Left kidney (tissue), 2 donors: ENCODE measurements around the gene RGS12. TPM values are rescaled to one million over a fixed set of nuclear protein-coding genes. Genes with fewer than 3 reads are reported as not detected.

ENCODE experiments used
- DNase-seq: peaks from one replicate; pipeline ENCODE4 v3.0.0-alpha.2; 2013
- polyA plus RNA-seq: library from polyadenylated mRNA; unstranded; fragments of 120-200 nt; gene quantifications from one replicate; pipeline ENCODE4 v1.2.1, GENCODE V29; 2013; ENCODE audit not compliant: insufficient read length

RGS12 gene
- polyA plus RNA-seq, 1 donor = 53.4 TPM

GRCh38 chr4:3311489-3312171, 18.8 kb downstream of the RGS12 start:
- no peak for DNase-seq

- DNase-seq = no peak
Observed at GRCh38 chr4:3312362-3312761, 19.5 kb downstream of the RGS12 start.

GRCh38 chr4:3313139-3313538, 20.3 kb downstream of the RGS12 start:
- DNase-seq = no peak

GRCh38 chr4:3313556-3314228, 20.9 kb downstream of the RGS12 start:
- no peak for DNase-seq

GRCh38 chr4:3314706-3315260, 22.0 kb downstream of the RGS12 start:
- no peak for DNase-seq

DNA sequence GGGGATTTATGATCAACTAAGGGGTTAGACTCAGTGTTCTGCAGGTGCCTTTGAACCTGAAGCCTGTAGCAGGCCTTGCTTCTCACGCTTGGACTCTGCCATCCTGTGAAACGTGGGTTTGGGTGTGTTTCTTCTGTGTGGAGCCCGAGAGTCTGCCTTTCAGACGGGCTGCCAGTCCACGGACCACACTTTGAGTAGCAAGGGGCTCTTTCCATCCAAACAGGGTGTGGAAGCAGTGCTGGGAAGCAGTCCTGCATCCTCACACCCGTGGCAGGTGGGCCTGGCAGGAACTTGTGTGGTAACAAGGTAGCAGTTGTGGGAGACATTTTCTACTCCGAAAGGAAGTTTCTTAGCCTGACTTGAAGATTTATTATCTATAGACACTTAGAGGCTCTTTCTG, 22.7 kb downstream of the RGS12 start:
- DNase-seq = no peak

DNA sequence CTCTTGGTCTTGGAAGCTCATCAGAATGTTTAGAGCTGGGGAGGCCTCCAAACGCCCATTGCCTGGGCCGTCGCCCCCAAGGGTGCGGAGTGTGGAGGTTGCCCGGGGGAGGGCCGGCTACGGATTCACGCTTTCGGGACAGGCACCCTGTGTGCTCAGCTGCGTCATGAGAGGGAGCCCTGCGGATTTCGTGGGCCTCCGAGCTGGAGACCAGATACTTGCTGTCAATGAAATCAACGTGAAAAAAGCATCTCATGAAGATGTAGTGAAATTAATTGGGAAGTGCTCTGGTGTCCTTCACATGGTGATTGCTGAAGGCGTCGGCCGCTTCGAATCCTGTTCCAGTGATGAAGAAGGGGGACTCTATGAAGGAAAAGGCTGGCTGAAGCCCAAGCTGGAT, 23.3 kb downstream of the RGS12 start:
- DNase-seq = no peak

GRCh38 chr4:3317011-3317655, 24.3 kb downstream of the RGS12 start:
- no peak for DNase-seq

DNA sequence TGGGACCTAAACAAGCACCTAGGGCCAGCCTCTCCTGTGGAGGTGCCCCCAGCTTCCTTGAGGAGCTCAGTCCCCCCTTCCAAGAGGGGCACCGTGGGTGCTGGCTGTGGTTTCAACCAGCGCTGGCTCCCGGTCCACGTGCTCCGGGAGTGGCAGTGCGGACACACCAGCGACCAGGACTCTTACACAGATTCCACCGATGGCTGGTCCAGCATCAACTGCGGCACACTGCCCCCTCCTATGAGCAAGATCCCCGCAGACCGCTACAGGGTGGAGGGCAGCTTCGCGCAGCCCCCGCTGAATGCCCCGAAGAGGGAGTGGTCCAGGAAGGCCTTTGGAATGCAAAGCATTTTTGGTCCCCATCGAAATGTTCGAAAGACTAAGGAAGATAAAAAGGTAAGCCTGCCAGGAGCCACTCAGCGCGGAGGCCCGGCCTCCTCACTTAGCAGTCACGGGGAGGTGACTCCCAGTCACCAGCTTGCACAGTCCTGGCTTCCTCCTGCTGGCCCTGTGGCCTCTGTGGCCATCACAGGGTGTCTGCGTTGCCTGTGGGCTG, 24.9 kb downstream of the RGS12 start:
- no peak for DNase-seq

GRCh38 chr4:3318561-3319021, 25.8 kb downstream of the RGS12 start:
- DNase-seq = no peak

DNA sequence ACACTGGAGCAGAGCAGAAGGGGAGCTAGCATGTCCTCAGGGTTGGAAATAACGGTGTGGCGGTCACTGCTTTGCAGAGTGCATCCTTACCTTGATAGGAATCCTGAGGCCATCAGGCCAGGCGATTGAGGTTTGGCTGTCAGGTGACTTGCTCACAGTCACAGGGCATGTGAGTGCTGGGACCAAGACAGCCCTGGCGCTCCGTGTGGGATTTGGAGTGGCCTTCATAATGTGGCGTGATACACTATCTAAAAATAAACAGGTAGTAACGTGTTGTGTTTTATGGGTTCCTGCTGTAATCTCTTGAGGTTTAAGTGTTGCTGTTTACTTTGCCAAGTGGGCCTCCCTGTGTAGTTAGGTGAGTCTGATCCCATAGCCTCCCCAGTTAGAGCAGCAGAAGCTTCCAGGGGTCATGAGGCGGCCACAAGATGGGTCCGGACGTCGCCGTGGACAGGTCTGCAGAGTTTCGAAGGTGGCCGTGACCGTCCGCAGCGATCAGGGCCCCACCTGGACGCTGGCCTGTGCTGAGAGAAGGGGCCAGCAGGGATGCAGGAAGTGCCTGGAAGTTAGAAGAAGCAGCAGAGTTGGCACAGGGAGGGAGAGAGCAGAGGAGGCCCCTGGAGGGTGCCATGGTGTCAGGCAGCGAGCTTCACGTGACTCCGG, 27.7 kb downstream of the RGS12 start:
- DNase-seq = no peak

DNA sequence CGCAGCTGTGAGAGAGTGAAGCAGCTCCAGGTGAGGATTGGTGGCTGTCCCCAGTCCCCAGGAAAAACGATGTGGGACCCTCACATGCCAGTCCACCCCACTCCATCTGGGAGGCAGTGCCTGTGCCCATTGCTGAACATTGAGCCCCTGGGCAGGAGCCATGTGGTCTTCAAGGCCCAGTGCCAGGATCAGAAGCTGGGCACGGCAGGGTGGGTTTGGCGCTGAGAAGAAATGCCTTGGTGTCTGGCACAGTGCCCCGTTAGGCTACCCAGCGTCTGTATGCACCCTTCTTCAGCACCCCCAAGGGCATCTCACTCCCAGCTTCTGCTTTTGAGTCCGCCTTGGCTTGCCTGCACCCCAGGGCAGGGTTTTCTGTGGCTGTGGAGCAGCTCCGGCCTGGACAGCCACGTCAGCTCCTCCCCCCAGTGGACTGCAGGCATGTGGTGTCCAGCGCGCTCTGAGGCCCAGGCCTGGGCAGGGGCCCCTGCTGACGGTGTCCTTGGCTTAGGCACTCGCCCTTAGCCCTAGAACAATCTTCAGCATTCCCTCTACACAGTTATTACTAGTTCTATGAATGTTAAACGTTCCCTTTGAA, 28.6 kb downstream of the RGS12 start:
- DNase-seq = no peak

DNA sequence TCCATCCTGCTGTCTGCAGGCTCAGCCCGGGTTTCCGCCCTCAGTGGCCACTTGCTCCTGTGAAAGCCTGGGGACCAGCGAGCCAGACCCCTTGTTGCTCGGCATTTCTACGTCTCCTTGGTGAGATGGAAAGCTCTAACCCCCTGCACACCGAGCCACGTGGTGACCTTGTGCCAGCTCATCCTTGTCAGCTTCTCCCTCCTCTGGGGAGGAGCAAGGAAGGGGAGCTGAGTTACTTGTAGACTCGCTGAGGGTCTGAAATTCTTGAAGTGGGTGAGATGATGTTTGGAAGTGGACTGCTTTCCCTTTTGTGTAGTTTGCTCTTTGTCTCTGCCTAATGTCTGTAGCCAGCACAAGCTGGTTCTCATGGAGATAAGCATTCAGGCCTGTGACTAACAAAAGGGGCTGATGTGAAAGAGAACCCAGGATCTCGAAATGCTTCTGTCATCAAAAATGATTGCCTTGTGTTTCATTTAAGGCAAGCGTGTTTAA, 29.3 kb downstream of the RGS12 start:
- DNase-seq = no peak

DNA sequence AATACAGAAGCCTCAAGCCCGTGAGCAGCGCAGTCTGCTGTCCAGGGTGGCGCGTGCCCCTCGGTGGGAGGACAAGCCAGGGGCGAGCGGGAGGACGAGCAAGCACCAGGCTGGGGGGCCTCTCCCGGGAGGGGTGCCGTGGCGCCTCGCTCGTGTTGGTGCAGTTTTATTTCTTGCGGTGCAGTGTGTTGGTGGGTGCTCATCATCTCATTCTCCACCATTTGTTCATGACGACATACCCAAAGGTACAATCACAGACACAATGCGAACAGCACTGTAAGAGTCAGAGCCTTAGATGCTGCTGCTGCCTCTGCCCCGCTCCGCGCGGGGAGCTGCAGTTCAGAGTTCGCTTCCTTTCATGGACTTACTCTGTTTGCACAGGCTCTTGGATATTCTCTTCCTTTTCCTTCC, 30.3 kb downstream of the RGS12 start:
- no peak for DNase-seq

- DNase-seq = no peak
Observed at GRCh38 chr4:3324093-3324815, 31.4 kb downstream of the RGS12 start.

DNA sequence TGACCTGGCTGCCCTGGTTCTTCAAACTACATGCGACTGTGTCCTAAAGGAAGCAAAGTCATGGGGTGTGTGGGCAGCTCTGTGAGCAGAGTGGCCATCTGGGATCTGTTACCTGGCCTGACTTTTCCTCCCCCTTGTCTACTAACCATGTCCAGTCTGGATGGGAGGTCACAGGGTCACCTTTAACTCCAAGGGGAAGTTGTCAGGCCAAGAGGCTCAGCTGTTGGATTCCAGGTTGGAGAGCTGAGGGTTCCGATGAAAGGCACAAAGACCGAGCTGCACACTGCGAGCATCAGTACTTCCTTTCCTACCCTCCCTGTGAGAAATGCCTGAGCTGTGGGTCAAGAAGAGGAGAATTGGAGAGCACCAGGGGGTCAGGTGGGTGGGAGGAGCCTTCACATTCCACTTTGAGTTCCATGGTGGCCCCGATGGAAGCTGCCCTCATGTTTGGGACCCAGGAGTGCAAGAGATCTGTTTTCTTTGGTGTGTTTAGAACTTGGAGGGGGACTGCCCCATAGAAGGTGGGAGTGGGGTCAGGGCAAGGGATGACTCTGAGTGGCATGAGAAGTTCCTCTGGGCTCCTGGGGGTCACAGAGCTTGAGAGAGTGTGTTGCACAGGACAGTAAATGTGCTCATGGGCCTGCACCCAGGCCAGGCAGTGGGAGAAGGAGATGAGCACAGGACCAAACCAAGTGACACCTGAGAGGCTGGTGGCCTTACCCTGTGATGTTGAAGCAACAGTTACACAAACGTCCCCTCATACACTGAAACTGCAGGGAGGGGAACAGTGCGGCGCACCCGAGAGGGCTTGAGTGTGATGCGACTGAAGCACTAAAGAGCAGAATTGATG, 36.2 kb downstream of the RGS12 start:
- DNase-seq = no peak

GRCh38 chr4:3329887-3330286, 37.1 kb downstream of the RGS12 start:
- no peak for DNase-seq

DNA sequence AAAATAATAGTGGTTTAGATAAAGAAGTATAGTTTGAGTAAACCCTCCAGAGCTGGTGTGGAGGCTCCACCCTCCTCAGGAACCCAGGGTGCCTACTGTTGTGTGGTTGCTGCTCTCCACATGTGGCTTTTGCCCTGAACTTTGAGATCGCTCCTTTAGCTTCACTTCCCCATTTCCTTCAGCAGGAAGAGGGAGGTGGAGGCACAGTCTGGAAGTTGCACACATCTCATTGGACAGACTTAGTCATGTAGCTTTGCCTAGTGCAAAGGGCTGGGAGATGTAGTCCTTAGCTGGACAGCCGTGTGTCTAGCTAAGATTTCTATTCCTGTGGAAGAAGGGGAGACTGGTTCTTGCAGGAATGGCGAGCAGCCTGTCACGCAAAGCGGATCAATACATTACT, 37.9 kb downstream of the RGS12 start:
- DNase-seq = no peak

GRCh38 chr4:3331511-3332394, 38.9 kb downstream of the RGS12 start:
- no peak for DNase-seq
